Neuronal stem cell (in vitro differentiated cells): Measurements from ENCODE around the gene CPNE4.

Experiments used
- DNase-seq: peaks from one replicate; pipeline ENCODE4 v3.0.0-alpha.2; 2013; ENCODE audit warnings: low spot score
- H2AFZ ChIP-seq: one replicate; pipeline ENCODE4 v1.6.1; 2013; ENCODE audit warnings: mild to moderate bottlenecking, low read length, inconsistent platforms
- H2AK5ac ChIP-seq: 2 replicates; pipeline ENCODE4 v1.6.1; 2013; ENCODE audit warnings: low read depth, mild to moderate bottlenecking, inconsistent platforms, low read length, moderate library complexity, mixed read lengths
- H2BK120ac ChIP-seq: 2 replicates; pipeline ENCODE4 v1.6.1; 2013; ENCODE audit warnings: low read depth, mild to moderate bottlenecking, inconsistent platforms, low read length, moderate library complexity, mixed read lengths
- H2BK12ac ChIP-seq: one replicate; pipeline ENCODE4 v1.6.1; 2013; ENCODE audit warnings: low read length, inconsistent platforms
- H2BK15ac ChIP-seq: 2 replicates; pipeline ENCODE4 v1.6.1; 2013; ENCODE audit warnings: mild to moderate bottlenecking, low read length, inconsistent platforms, mixed read lengths
- H2BK5ac ChIP-seq: one replicate; pipeline ENCODE4 v1.6.1; 2013; ENCODE audit warnings: inconsistent platforms, mild to moderate bottlenecking, low read length, moderate library complexity
- H3K14ac ChIP-seq: one replicate; pipeline ENCODE4 v1.6.1; 2013; ENCODE audit warnings: low read length, inconsistent platforms
- H3K18ac ChIP-seq: 2 replicates; pipeline ENCODE4 v1.6.1; 2013; ENCODE audit warnings: low read length, inconsistent platforms
- H3K23ac ChIP-seq: 2 replicates; pipeline ENCODE4 v1.6.1; 2013; ENCODE audit warnings: low read depth, mild to moderate bottlenecking, mixed read lengths, low read length, inconsistent platforms; ENCODE audit not compliant: poor library complexity
- H3K27ac ChIP-seq: replicated peaks from 3 replicates; pipeline ENCODE4 v1.5.1; 2013; ENCODE audit warnings: low read length, inconsistent platforms
- H3K27me3 ChIP-seq, 3 experiments: 2 replicates each; pipeline ENCODE4 v1.6.1; 2013; ENCODE audit warnings: low read length in 3 of 3, mild to moderate bottlenecking in 2 of 3, inconsistent platforms in 1 of 3, low read depth in 1 of 3, mixed read lengths in 1 of 3, moderate library complexity in 1 of 3; ENCODE audit not compliant: control insufficient read depth in 3 of 3, insufficient read depth in 3 of 3
- H3K36me3 ChIP-seq, 2 donors: replicated peaks in 1 of 2; 2 replicates each; pipeline ENCODE4 v1.6.1; 2013; ENCODE audit warnings: low read length in 2 of 2; ENCODE audit not compliant: control insufficient read depth in 2 of 2, insufficient read depth in 2 of 2
- H3K4ac ChIP-seq: 2 replicates; pipeline ENCODE4 v1.6.1; 2013; ENCODE audit warnings: inconsistent platforms, mild to moderate bottlenecking, low read length, moderate library complexity
- H3K4me1 ChIP-seq, 2 donors: 1 replicate in 1 of 2; 2 replicates in 1 of 2; pipeline ENCODE4 v1.6.1; 2013; ENCODE audit warnings: low read length in 2 of 2, low read depth in 1 of 2; ENCODE audit not compliant: control insufficient read depth in 2 of 2, insufficient read depth in 1 of 2
- H3K4me2 ChIP-seq: one replicate; pipeline ENCODE4 v1.6.1; 2013; ENCODE audit warnings: mild to moderate bottlenecking, low read length, inconsistent platforms; ENCODE audit not compliant: insufficient read depth, poor library complexity, severe bottlenecking
- H3K4me3 ChIP-seq, 2 donors: 2 replicates each; pipeline ENCODE4 v1.5.1; 2013; ENCODE audit warnings: low read length in 2 of 2, mild to moderate bottlenecking in 2 of 2, inconsistent platforms in 1 of 2, moderate library complexity in 1 of 2
- H3K79me1 ChIP-seq: one replicate; pipeline ENCODE4 v1.6.1; 2013; ENCODE audit warnings: low read depth, mild to moderate bottlenecking, inconsistent platforms, low read length, moderate library complexity
- H3K9ac ChIP-seq: one replicate; pipeline ENCODE4 v1.6.1; 2013; ENCODE audit warnings: mild to moderate bottlenecking, low read depth, low read length, inconsistent platforms; ENCODE audit not compliant: poor library complexity
- H3K9me3 ChIP-seq, 2 donors: replicated peaks in 1 of 2; 2 replicates each; pipeline versions ENCODE3 to v1.6.1; 2013; ENCODE audit warnings: low read length in 2 of 2, mild to moderate bottlenecking in 2 of 2, inconsistent platforms in 1 of 2, low read depth in 1 of 2, mixed read lengths in 1 of 2, moderate library complexity in 1 of 2; ENCODE audit not compliant: control insufficient read depth in 2 of 2, insufficient read depth in 1 of 2
- H4K8ac ChIP-seq: one replicate; pipeline ENCODE4 v1.6.1; 2013; ENCODE audit warnings: low read depth, mild to moderate bottlenecking, inconsistent platforms, low read length, moderate library complexity
- H4K91ac ChIP-seq: one replicate; pipeline ENCODE4 v1.6.1; 2013; ENCODE audit warnings: low read length, low read depth, mild to moderate bottlenecking, inconsistent platforms; ENCODE audit not compliant: poor library complexity
- WGBS, 2 donors: extraction: QIAGEN DNeasy Blood & Tissue Kit; methylation state at CpG; one replicate each; pipeline ENCODE4 v1.1.7; 2013; ENCODE audit warnings: missing lambda C conversion rate in 2 of 2, mixed read lengths in 1 of 2; ENCODE audit not compliant: insufficient read length in 2 of 2, insufficient replicate concordance in 1 of 2; ENCODE audit errors: extremely low coverage in 2 of 2; 5-methylcytosine and 5-hydroxymethylcytosine counted together

CPNE4 gene

GRCh38 chr3:131616719-131617118, 418.1 kb downstream of the CPNE4 start:
- no CpG with 5 or more reads among the region's 3 CpGs for WGBS, 2 donors
- DNase-seq: no peak
- H2BK12ac ChIP-seq: no peak overlapping the region
- no peaks in the 10 kb centered on the region for H3K79me1 ChIP-seq
- H2BK120ac ChIP-seq: no peak overlapping the region
- H3K14ac ChIP-seq: no peak overlapping the region
- H3K36me3 ChIP-seq: no peaks in the 10 kb centered on the region
- H3K27me3 ChIP-seq: no peaks in the 10 kb centered on the region
- no peak overlapping the region for H3K18ac ChIP-seq
- H3K4me2 ChIP-seq: no peak overlapping the region
- no peak overlapping the region for H2BK15ac ChIP-seq
- peaks cover 0 to 4% of the 10 kb centered on the region in 2 donors for H3K4me1 ChIP-seq
- no peak overlapping the region for H4K91ac ChIP-seq
- H3K27ac ChIP-seq: no peak overlapping the region
- no peak overlapping the region for H3K9ac ChIP-seq
- H3K4me3 ChIP-seq: no peak overlapping the region
- H3K9me3 ChIP-seq: no peaks in the 10 kb centered on the region
- H2BK5ac ChIP-seq: no peak overlapping the region
- H4K8ac ChIP-seq: no peak overlapping the region
- no peak overlapping the region for H3K23ac ChIP-seq
- no peak overlapping the region for H2AFZ ChIP-seq
- H2AK5ac ChIP-seq: no peak overlapping the region
- no peak overlapping the region for H3K4ac ChIP-seq

- H2BK120ac ChIP-seq: no peak overlapping the region
- no peak overlapping the region for H3K9ac ChIP-seq
- H2AFZ ChIP-seq: no peak overlapping the region
- H2BK15ac ChIP-seq: no peak overlapping the region
- no peak overlapping the region for H2BK12ac ChIP-seq
- DNase-seq: no peak
- no peak overlapping the region for H3K18ac ChIP-seq
- H3K36me3 ChIP-seq: no peaks in the 10 kb centered on the region
- H2BK5ac ChIP-seq: no peak overlapping the region
- no peak overlapping the region for H4K91ac ChIP-seq
- H3K9me3 ChIP-seq: no peaks in the 10 kb centered on the region
- H3K14ac ChIP-seq: no peak overlapping the region
- H3K79me1 ChIP-seq: no peaks in the 10 kb centered on the region
- H3K23ac ChIP-seq: no peak overlapping the region
- H3K4me2 ChIP-seq: no peak overlapping the region
- WGBS, 2 donors: no CpG with 5 or more reads among the region's 1 CpG
- H3K27me3 ChIP-seq: no peaks in the 10 kb centered on the region
- no peak overlapping the region for H3K4me3 ChIP-seq
- H3K27ac ChIP-seq: no peak overlapping the region
- no peak overlapping the region for H2AK5ac ChIP-seq
- H3K4ac ChIP-seq: no peak overlapping the region
- no peaks in the 10 kb centered on the region for H3K4me1 ChIP-seq
- no peak overlapping the region for H4K8ac ChIP-seq
Observed at GRCh38 chr3:131612745-131613144, 422.1 kb downstream of the CPNE4 start.

DNA sequence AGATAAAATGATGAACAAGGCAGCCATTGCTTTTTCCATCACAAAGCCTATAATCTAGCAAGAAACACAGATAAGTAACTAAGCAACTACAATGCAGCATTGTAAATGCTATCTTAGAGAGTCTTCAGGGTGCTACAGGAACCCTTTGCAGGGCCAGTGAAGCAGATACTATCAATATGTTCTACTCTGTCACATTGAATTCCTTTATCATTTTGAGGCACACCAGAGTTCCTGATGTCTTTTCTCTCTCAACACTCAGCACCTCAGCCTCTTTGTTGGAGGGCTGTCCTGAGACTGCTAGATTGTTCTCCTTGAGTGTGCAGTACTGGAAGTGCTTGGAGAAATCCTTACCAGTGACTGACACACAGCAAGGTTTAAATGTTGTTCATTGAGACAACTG, 424.6 kb downstream of the CPNE4 start:
- H4K8ac ChIP-seq: no peak overlapping the region
- H3K27me3 ChIP-seq: no peaks in the 10 kb centered on the region
- H3K4me1 ChIP-seq: no peaks in the 10 kb centered on the region
- H3K14ac ChIP-seq: no peak overlapping the region
- H2BK5ac ChIP-seq: no peak overlapping the region
- H3K27ac ChIP-seq: no peak overlapping the region
- H3K18ac ChIP-seq: no peak overlapping the region
- H3K4me2 ChIP-seq: no peak overlapping the region
- H4K91ac ChIP-seq: no peak overlapping the region
- H2AFZ ChIP-seq: no peak overlapping the region
- no peak overlapping the region for H2AK5ac ChIP-seq
- DNase-seq: no peak
- H3K4me3 ChIP-seq: no peak overlapping the region
- no peaks in the 10 kb centered on the region for H3K79me1 ChIP-seq
- no peaks in the 10 kb centered on the region for H3K9me3 ChIP-seq
- no peak overlapping the region for H2BK15ac ChIP-seq
- H3K4ac ChIP-seq: no peak overlapping the region
- no peak overlapping the region for H2BK120ac ChIP-seq
- no peak overlapping the region for H3K9ac ChIP-seq
- no peak overlapping the region for H3K23ac ChIP-seq
- H3K36me3 ChIP-seq: no peaks in the 10 kb centered on the region
- H2BK12ac ChIP-seq: no peak overlapping the region

- no peak for DNase-seq
Observed at GRCh38 chr3:131608741-131609140, 426.1 kb downstream of the CPNE4 start.

More at GRCh38 chr3:131608741-131609140, 426.1 kb downstream of the CPNE4 start:
- H3K4me1 ChIP-seq: no peaks in the 10 kb centered on the region
- no peak overlapping the region for H3K9ac ChIP-seq
- H2BK120ac ChIP-seq: no peak overlapping the region
- H3K4me3 ChIP-seq: no peak overlapping the region
- no peak overlapping the region for H2AFZ ChIP-seq
- no peak overlapping the region for H4K91ac ChIP-seq
- H2BK15ac ChIP-seq: no peak overlapping the region
- H3K23ac ChIP-seq: no peak overlapping the region
- no peak overlapping the region for H4K8ac ChIP-seq
- no peak overlapping the region for H3K27ac ChIP-seq
- no peaks in the 10 kb centered on the region for H3K79me1 ChIP-seq
- no peak overlapping the region for H3K18ac ChIP-seq
- H3K4ac ChIP-seq: no peak overlapping the region
- no peak overlapping the region for H2BK5ac ChIP-seq
- H2AK5ac ChIP-seq: no peak overlapping the region
- no peaks in the 10 kb centered on the region for H3K9me3 ChIP-seq
- no peak overlapping the region for H3K4me2 ChIP-seq
- no peaks in the 10 kb centered on the region for H3K36me3 ChIP-seq
- no peak overlapping the region for H2BK12ac ChIP-seq
- no peak overlapping the region for H3K14ac ChIP-seq
- H3K27me3 ChIP-seq: no peaks in the 10 kb centered on the region
